Activated naive CD8-positive, alpha-beta T cell (primary cell): ENCODE data around the gene RNF4.

ENCODE experiments used
- H3K27ac Mint-ChIP-seq: one replicate; pipeline ENCODE4 v1.8.0; 2021; ENCODE audit warnings: mixed read lengths
- H3K27me3 Mint-ChIP-seq: one replicate; pipeline ENCODE4 v1.8.0; 2021; ENCODE audit warnings: mixed read lengths
- H3K36me3 Mint-ChIP-seq: one replicate; pipeline ENCODE4 v1.8.0; 2021; ENCODE audit warnings: mixed read lengths
- H3K4me1 Mint-ChIP-seq: one replicate; pipeline ENCODE4 v1.8.0; 2021; ENCODE audit warnings: low read depth, mixed read lengths
- H3K4me3 Mint-ChIP-seq: one replicate; pipeline ENCODE4 v1.8.0; 2021; ENCODE audit warnings: mild to moderate bottlenecking, mixed read lengths
- H3K9me3 Mint-ChIP-seq: one replicate; pipeline ENCODE4 v1.8.0; 2021; ENCODE audit warnings: low read depth, mixed read lengths

Gene RNF4

GRCh38 chr4:2484993-2485392, 16.1 kb downstream of the RNF4 start:
- peak overlapping the region; percentile 80 for H3K27ac Mint-ChIP-seq
- peaks cover 77% of the 10 kb centered on the region for H3K4me1 Mint-ChIP-seq
- H3K4me3 Mint-ChIP-seq: peak overlapping the region; percentile 80
- H3K27me3 Mint-ChIP-seq: no peaks in the 10 kb centered on the region
- no peaks in the 10 kb centered on the region for H3K9me3 Mint-ChIP-seq
- H3K36me3 Mint-ChIP-seq: no peaks in the 10 kb centered on the region

GRCh38 chr4:2485956-2486355, 17.1 kb downstream of the RNF4 start:
- peaks cover 74% of the 10 kb centered on the region for H3K4me1 Mint-ChIP-seq
- H3K36me3 Mint-ChIP-seq: no peaks in the 10 kb centered on the region
- no peaks in the 10 kb centered on the region for H3K9me3 Mint-ChIP-seq
- peak overlapping the region; percentile 61 for H3K27ac Mint-ChIP-seq
- no peaks in the 10 kb centered on the region for H3K27me3 Mint-ChIP-seq
- peak overlapping the region; percentile 80 for H3K4me3 Mint-ChIP-seq

- Mint-ChIP-seq H3K27me3 (no peaks in the 10 kb centered on the region), H3K27ac (peak overlapping the region; percentile 61), H3K4me3 (peak overlapping the region; percentile 35)
These were observed 18.1 kb downstream of the RNF4 start for GRCh38 chr4:2486981-2487380.

GRCh38 chr4:2487632-2488031, 18.7 kb downstream of the RNF4 start:
- H3K27ac Mint-ChIP-seq: peak overlapping the region; percentile 61

More at GRCh38 chr4:2486981-2487380, 18.1 kb downstream of the RNF4 start:
- H3K4me1 Mint-ChIP-seq: peaks cover 65% of the 10 kb centered on the region
- no peaks in the 10 kb centered on the region for H3K36me3 Mint-ChIP-seq
- H3K9me3 Mint-ChIP-seq: no peaks in the 10 kb centered on the region

GRCh38 chr4:2489081-2489805, 20.3 kb downstream of the RNF4 start:
- H3K36me3 Mint-ChIP-seq: peaks cover 6% of the 10 kb centered on the region
- no peaks in the 10 kb centered on the region for H3K27me3 Mint-ChIP-seq
- peaks cover 53% of the 10 kb centered on the region for H3K4me1 Mint-ChIP-seq
- no peak overlapping the region for H3K4me3 Mint-ChIP-seq
- H3K27ac Mint-ChIP-seq: peak overlapping the region; percentile 10
- no peaks in the 10 kb centered on the region for H3K9me3 Mint-ChIP-seq

More at GRCh38 chr4:2487632-2488031, 18.7 kb downstream of the RNF4 start:
- Mint-ChIP-seq H3K9me3 (no peaks in the 10 kb centered on the region), H3K4me1 (peaks cover 59% of the 10 kb centered on the region), H3K27me3 (no peaks in the 10 kb centered on the region), H3K4me3 (no peak overlapping the region), H3K36me3 (peaks cover 1% of the 10 kb centered on the region)

- H3K27me3 Mint-ChIP-seq: no peaks in the 10 kb centered on the region
- H3K9me3 Mint-ChIP-seq: no peaks in the 10 kb centered on the region
- H3K36me3 Mint-ChIP-seq: peaks cover 6% of the 10 kb centered on the region
- peaks cover 46% of the 10 kb centered on the region for H3K4me1 Mint-ChIP-seq
- H3K27ac Mint-ChIP-seq: peak overlapping the region; percentile 16
- no peak overlapping the region for H3K4me3 Mint-ChIP-seq
These were observed 21.1 kb downstream of the RNF4 start for GRCh38 chr4:2489841-2490552.

GRCh38 chr4:2492970-2493369, 24.1 kb downstream of the RNF4 start:
- Mint-ChIP-seq H3K36me3 (peaks cover 9% of the 10 kb centered on the region), H3K9me3 (no peaks in the 10 kb centered on the region), H3K27ac (no peak overlapping the region), H3K4me1 (peaks cover 18% of the 10 kb centered on the region), H3K4me3 (no peak overlapping the region), H3K27me3 (no peaks in the 10 kb centered on the region)

GRCh38 chr4:2494992-2495391, 26.1 kb downstream of the RNF4 start:
- H3K27me3 Mint-ChIP-seq: no peaks in the 10 kb centered on the region
- no peak overlapping the region for H3K4me3 Mint-ChIP-seq
- H3K9me3 Mint-ChIP-seq: no peaks in the 10 kb centered on the region
- peaks cover 9% of the 10 kb centered on the region for H3K36me3 Mint-ChIP-seq
- H3K4me1 Mint-ChIP-seq: peaks cover 13% of the 10 kb centered on the region
- no peak overlapping the region for H3K27ac Mint-ChIP-seq

- H3K9me3 Mint-ChIP-seq: no peaks in the 10 kb centered on the region
- no peak overlapping the region for H3K4me3 Mint-ChIP-seq
- no peaks in the 10 kb centered on the region for H3K27me3 Mint-ChIP-seq
- peaks cover 10% of the 10 kb centered on the region for H3K4me1 Mint-ChIP-seq
- peaks cover 13% of the 10 kb centered on the region for H3K36me3 Mint-ChIP-seq
- no peak overlapping the region for H3K27ac Mint-ChIP-seq
These were observed 28.4 kb downstream of the RNF4 start for GRCh38 chr4:2497324-2497723.

GRCh38 chr4:2497931-2498330, 29.0 kb downstream of the RNF4 start:
- H3K27me3 Mint-ChIP-seq: no peaks in the 10 kb centered on the region
- H3K4me1 Mint-ChIP-seq: peaks cover 6% of the 10 kb centered on the region
- no peaks in the 10 kb centered on the region for H3K9me3 Mint-ChIP-seq
- H3K27ac Mint-ChIP-seq: no peak overlapping the region
- H3K36me3 Mint-ChIP-seq: peaks cover 9% of the 10 kb centered on the region
- no peak overlapping the region for H3K4me3 Mint-ChIP-seq

- no peak overlapping the region for H3K4me3 Mint-ChIP-seq
- no peaks in the 10 kb centered on the region for H3K27me3 Mint-ChIP-seq
- H3K9me3 Mint-ChIP-seq: no peaks in the 10 kb centered on the region
- peaks cover 6% of the 10 kb centered on the region for H3K4me1 Mint-ChIP-seq
- peak overlapping the region; percentile 73 for H3K27ac Mint-ChIP-seq
- peaks cover 7% of the 10 kb centered on the region for H3K36me3 Mint-ChIP-seq
These were observed 31.6 kb downstream of the RNF4 start for GRCh38 chr4:2500547-2500946.

- no peaks in the 10 kb centered on the region for H3K9me3 Mint-ChIP-seq
- H3K4me3 Mint-ChIP-seq: no peak overlapping the region
- no peaks in the 10 kb centered on the region for H3K27me3 Mint-ChIP-seq
- peak overlapping the region; percentile 46 for H3K27ac Mint-ChIP-seq
- peaks cover 7% of the 10 kb centered on the region for H3K36me3 Mint-ChIP-seq
- peaks cover 6% of the 10 kb centered on the region for H3K4me1 Mint-ChIP-seq
These were observed 32.2 kb downstream of the RNF4 start for GRCh38 chr4:2501034-2501594.

- Mint-ChIP-seq H3K4me1 (peaks cover 11% of the 10 kb centered on the region), H3K9me3 (no peaks in the 10 kb centered on the region), H3K4me3 (no peak overlapping the region), H3K36me3 (peaks cover 4% of the 10 kb centered on the region), H3K27ac (peak overlapping the region; percentile 73), H3K27me3 (no peaks in the 10 kb centered on the region)
These were observed 34.9 kb downstream of the RNF4 start for GRCh38 chr4:2503809-2504208.

GRCh38 chr4:2507259-2507658, 38.4 kb downstream of the RNF4 start:
- Mint-ChIP-seq H3K4me3 (no peak overlapping the region), H3K36me3 (no peaks in the 10 kb centered on the region), H3K27ac (peak overlapping the region; percentile 54), H3K9me3 (no peaks in the 10 kb centered on the region), H3K27me3 (no peaks in the 10 kb centered on the region), H3K4me1 (peaks cover 8% of the 10 kb centered on the region)

- Mint-ChIP-seq H3K36me3 (no peaks in the 10 kb centered on the region), H3K27me3 (no peaks in the 10 kb centered on the region), H3K27ac (no peak overlapping the region), H3K4me1 (peaks cover 8% of the 10 kb centered on the region), H3K9me3 (no peaks in the 10 kb centered on the region), H3K4me3 (no peak overlapping the region)
These were observed 38.9 kb downstream of the RNF4 start for GRCh38 chr4:2507855-2508254.
